VCaP (cell line): ENCODE results near the gene AGMAT.

Source experiments
- H3K27ac ChIP-seq: fragments of 450-650 bp; 2 replicates; pipeline ENCODE4 v1.5.1; 2017
- CTCF ChIP-seq: fragments of 450-650 bp; conservative IDR thresholded peaks from 2 replicates; pipeline ENCODE4 v1.5.1; 2017; ENCODE audit warnings: mild to moderate bottlenecking, moderate library complexity

AGMAT gene

GRCh38 chr1:15624133-15624714, 39.4 kb upstream of the AGMAT start:
- H3K27ac ChIP-seq, result peak overlapping the region; percentile 59; the same call in 1 of the 2 replicates
- TF ChIP-seq CTCF, result no peak

- H3K27ac ChIP-seq, result no peak overlapping the region
- no peak for TF ChIP-seq CTCF
These were observed 38.6 kb upstream of the AGMAT start for GRCh38 chr1:15623435-15623834.

- no peak overlapping the region for H3K27ac ChIP-seq
- TF ChIP-seq CTCF, result no peak
These were observed 38.0 kb upstream of the AGMAT start for GRCh38 chr1:15622712-15623373.

GRCh38 chr1:15621975-15622374, 37.1 kb upstream of the AGMAT start:
- TF ChIP-seq CTCF, result no peak
- H3K27ac ChIP-seq, result no peak overlapping the region

- peak overlapping the region; percentile 98; the same call in 1 of the 2 replicates for H3K27ac ChIP-seq
- TF ChIP-seq CTCF, result no peak
These were observed 36.2 kb upstream of the AGMAT start for GRCh38 chr1:15620902-15621682.

GRCh38 chr1:15620155-15620545, 35.3 kb upstream of the AGMAT start:
- TF ChIP-seq CTCF, result no peak
- peak overlapping the region; percentile 98 for H3K27ac ChIP-seq

- peak overlapping the region; percentile 98 for H3K27ac ChIP-seq
- no peak for TF ChIP-seq CTCF
These were observed 34.0 kb upstream of the AGMAT start for GRCh38 chr1:15618655-15619525.
